ENCODE results near the gene RABEP1. TPM values are rescaled to one million over a fixed set of nuclear protein-coding genes. Genes with fewer than 3 reads are reported as not detected.

RABEP1 gene
- total RNA-seq, 2 donors from 2014 or later = 32.2 to 32.8 TPM

- Histone ChIP-seq H3K4me1 (ENCODE audit: control insufficient read depth, insufficient read depth, low read length) (no peaks in the 10 kb centered on the region), H3K36me3 (ENCODE audit: control insufficient read depth, insufficient read depth, low read length) (no peaks in the 10 kb centered on the region), H3K27me3 (ENCODE audit: control insufficient read depth, insufficient read depth, low read length, poor library complexity, severe bottlenecking) (no peaks in the 10 kb centered on the region), H3K9ac (ENCODE audit: extremely low read depth, low read length, poor library complexity, severe bottlenecking) (no peak overlapping the region), H3K27ac (ENCODE audit: low read depth, low read length) (no peak overlapping the region), H3K9me3 (ENCODE audit: control insufficient read depth, low read length) (peaks cover under 1% of the 10 kb centered on the region), H3K4me3 (ENCODE audit: low read length) (no peak overlapping the region)
- no peaks in the 10 kb centered on the region for H3K36me3 Mint-ChIP-seq (ENCODE audit: low read depth)
- H3K27me3 Mint-ChIP-seq (ENCODE audit: insufficient read depth) = no peaks in the 10 kb centered on the region
- peaks cover 6% of the 10 kb centered on the region for H3K4me1 Mint-ChIP-seq
- H3K9me3 Mint-ChIP-seq = peaks cover 3% of the 10 kb centered on the region
- TF ChIP-seq CTCF (conservative IDR thresholded peaks at IDR 0.05) = no peak
- no peak for DNase-seq
- H3K4me3 Mint-ChIP-seq = no peak overlapping the region
- WGBS, 2 experiments (ENCODE audit: insufficient coverage in 1 of 2, insufficient read length in 1 of 2) = 84 to 97% methylated on average over 5 to 6 of the region's 8 CpGs
- H3K27ac Mint-ChIP-seq = no peak overlapping the region
These were observed 34.5 kb upstream of the RABEP1 start for GRCh38 chr17:5247621-5248020.

- H3K36me3 Mint-ChIP-seq (ENCODE audit: low read depth) = no peaks in the 10 kb centered on the region
- Histone ChIP-seq H3K4me1 (ENCODE audit: control insufficient read depth, insufficient read depth, low read length) (no peaks in the 10 kb centered on the region), H3K36me3 (ENCODE audit: control insufficient read depth, insufficient read depth, low read length) (no peaks in the 10 kb centered on the region), H3K9ac (ENCODE audit: extremely low read depth, low read length, poor library complexity, severe bottlenecking) (no peak overlapping the region), H3K9me3 (ENCODE audit: control insufficient read depth, low read length) (no peaks in the 10 kb centered on the region), H3K27ac (ENCODE audit: low read depth, low read length) (no peak overlapping the region), H3K27me3 (ENCODE audit: control insufficient read depth, insufficient read depth, low read length, poor library complexity, severe bottlenecking) (no peaks in the 10 kb centered on the region), H3K4me3 (ENCODE audit: low read length) (no peak overlapping the region)
- no peak overlapping the region for H3K27ac Mint-ChIP-seq
- H3K4me1 Mint-ChIP-seq = no peaks in the 10 kb centered on the region
- WGBS, 2 experiments (ENCODE audit: insufficient coverage in 1 of 2, insufficient read length in 1 of 2) = 74 to 75% methylated on average over 20 to 22 of the region's 22 CpGs
- peak; percentile 66 for DNase-seq
- no peak overlapping the region for H3K4me3 Mint-ChIP-seq
- H3K27me3 Mint-ChIP-seq (ENCODE audit: insufficient read depth) = no peaks in the 10 kb centered on the region
- no peak for TF ChIP-seq CTCF (conservative IDR thresholded peaks at IDR 0.05)
- peaks cover 2% of the 10 kb centered on the region for H3K9me3 Mint-ChIP-seq
These were observed 33.1 kb upstream of the RABEP1 start for GRCh38 chr17:5248821-5249479.

GRCh38 chr17:5249615-5250014 is 32.5 kb upstream of the RABEP1 start:
- H3K9me3 Mint-ChIP-seq = no peaks in the 10 kb centered on the region
- Histone ChIP-seq H3K4me3 (ENCODE audit: low read length) (no peak overlapping the region), H3K36me3 (ENCODE audit: control insufficient read depth, insufficient read depth, low read length) (no peaks in the 10 kb centered on the region), H3K9me3 (ENCODE audit: control insufficient read depth, low read length) (no peaks in the 10 kb centered on the region), H3K27me3 (ENCODE audit: control insufficient read depth, insufficient read depth, low read length, poor library complexity, severe bottlenecking) (no peaks in the 10 kb centered on the region), H3K9ac (ENCODE audit: extremely low read depth, low read length, poor library complexity, severe bottlenecking) (no peak overlapping the region), H3K4me1 (ENCODE audit: control insufficient read depth, insufficient read depth, low read length) (no peaks in the 10 kb centered on the region), H3K27ac (ENCODE audit: low read depth, low read length) (no peak overlapping the region)
- no peak overlapping the region for H3K27ac Mint-ChIP-seq
- DNase-seq = peak; percentile 88
- no peaks in the 10 kb centered on the region for H3K4me1 Mint-ChIP-seq
- WGBS, 2 experiments (ENCODE audit: insufficient coverage in 1 of 2, insufficient read length in 1 of 2) = 33 to 43% methylated on average over 1 of the region's 4 CpGs
- H3K36me3 Mint-ChIP-seq (ENCODE audit: low read depth) = no peaks in the 10 kb centered on the region
- H3K4me3 Mint-ChIP-seq = no peak overlapping the region
- TF ChIP-seq CTCF (conservative IDR thresholded peaks at IDR 0.05) = peak; percentile 76
- no peaks in the 10 kb centered on the region for H3K27me3 Mint-ChIP-seq (ENCODE audit: insufficient read depth)
